B cell (primary cell): ENCODE measurements around the gene ELMO1. TPM values are rescaled to one million over a fixed set of nuclear protein-coding genes. Genes with fewer than 3 reads are reported as not detected.

ENCODE experiments used
- ATAC-seq: fragments of 200-7000 bp; cut with Tn5 transposase; one replicate; pipeline ENCODE4 v1.10.0; 2021; ENCODE audit warnings: low read depth, mild to moderate bottlenecking, moderate number of reproducible peaks, moderate library complexity
- CTCF ChIA-PET: fragments of 350-600 bp; sonication (Branson Sonifier 250); formaldehyde crosslinking; loops from one replicate; lab custom pipeline; 2021; ENCODE audit warnings: antibody characterized with exemption, inconsistent platforms; lab: Charles Lee
- POLR2A ChIA-PET: fragments of 350-600 bp; sonication (Branson Sonifier 250); formaldehyde crosslinking; loops from one replicate; lab custom pipeline; 2021; ENCODE audit warnings: antibody characterized with exemption; lab: Charles Lee
- DNase-seq: peaks from one replicate; pipeline ENCODE4 v3.0.0; 2013
- H2AFZ ChIP-seq: 2 replicates; pipeline ENCODE4 v1.6.1; 2012; ENCODE audit warnings: mild to moderate bottlenecking, low read depth, low read length; ENCODE audit not compliant: insufficient read depth, poor library complexity, severe bottlenecking
- H3K27ac ChIP-seq, 2 donors: 1 replicate in 1 of 2; 2 replicates in 1 of 2; pipeline ENCODE4 v1.5.1; 2012 to 2013; ENCODE audit warnings: low read length in 2 of 2, mild to moderate bottlenecking in 2 of 2, moderate library complexity in 1 of 2
- H3K27me3 ChIP-seq, 4 experiments: fragments of 200-600 bp in 1 of 4; sonication (generic) in 1 of 4; replicated peaks in 1 of 4; 1 replicate in 2 of 4; 2 replicates in 2 of 4; pipeline versions ENCODE4 v1.6.1 to v1.7.0; 2013 to 2016; ENCODE audit warnings: low read length in 3 of 4, mild to moderate bottlenecking in 2 of 4, mixed read lengths in 1 of 4, moderate library complexity in 1 of 4; ENCODE audit not compliant: insufficient read depth in 4 of 4, control insufficient read depth in 3 of 4; ENCODE audit errors: control extremely low read depth in 1 of 4
- H3K36me3 ChIP-seq, 2 experiments: replicated peaks in 1 of 2; 1 replicate in 1 of 2; 2 replicates in 1 of 2; pipeline versions ENCODE4 v1.6.1 to v1.7.1; 2013; ENCODE audit warnings: low read length in 1 of 2; ENCODE audit not compliant: insufficient read depth in 2 of 2, control insufficient read depth in 1 of 2; ENCODE audit errors: control extremely low read depth in 1 of 2, extremely low read depth in 1 of 2
- H3K4me1 ChIP-seq, 2 donors: fragments of 200-600 bp in 1 of 2; sonication (generic) in 1 of 2; 1 replicate in 1 of 2; 2 replicates in 1 of 2; pipeline versions ENCODE4 v1.5.1 to v1.6.1; 2013 to 2017; ENCODE audit warnings: low read length in 2 of 2; ENCODE audit not compliant: control insufficient read depth in 2 of 2, insufficient read depth in 2 of 2
- H3K4me2 ChIP-seq: replicated peaks from 2 replicates; pipeline ENCODE3; 2012; ENCODE audit warnings: mild to moderate bottlenecking, low read depth, low read length; ENCODE audit not compliant: poor library complexity, severe bottlenecking
- H3K4me3 ChIP-seq, 5 experiments: fragments of 200-600 bp in 1 of 5; sonication (generic) in 1 of 5; 1 replicate in 3 of 5; 2 replicates in 2 of 5; pipeline versions ENCODE4 v1.5.1 to v1.7.0; 2011 to 2016; ENCODE audit warnings: low read length in 4 of 5, mild to moderate bottlenecking in 4 of 5, low read depth in 2 of 5, control low read depth in 1 of 5, moderate library complexity in 1 of 5; ENCODE audit not compliant: insufficient read depth in 1 of 5; ENCODE audit errors: control extremely low read depth in 1 of 5, extremely low read depth in 1 of 5
- H3K79me2 ChIP-seq: fragments of 200-600 bp; sonication (generic); one replicate; pipeline ENCODE4 v1.6.0; 2016; ENCODE audit warnings: low read length; ENCODE audit not compliant: control insufficient read depth, insufficient read depth
- H3K9ac ChIP-seq: fragments of 200-600 bp; sonication (generic); 2 replicates; pipeline ENCODE4 v1.6.1; 2017; ENCODE audit warnings: mild to moderate bottlenecking, low read length, moderate library complexity
- H3K9me3 ChIP-seq, 3 donors: one replicate each; pipeline versions ENCODE4 v1.6.1 to v1.7.1; 2013; ENCODE audit warnings: low read length in 2 of 3; ENCODE audit not compliant: control insufficient read depth in 2 of 3, insufficient read depth in 1 of 3; ENCODE audit errors: control extremely low read depth in 1 of 3
- H4K20me1 ChIP-seq: 2 replicates; pipeline ENCODE4 v1.6.0; 2012; ENCODE audit warnings: mild to moderate bottlenecking, low read length; ENCODE audit not compliant: insufficient read depth, control insufficient read depth, poor library complexity, severe bottlenecking
- H3K27ac Mint-ChIP-seq: one replicate; pipeline ENCODE4 v1.8.0; 2021; ENCODE audit warnings: mixed read lengths
- H3K27me3 Mint-ChIP-seq: one replicate; pipeline ENCODE4 v1.8.0; 2021; ENCODE audit warnings: mixed read lengths
- H3K4me1 Mint-ChIP-seq: one replicate; pipeline ENCODE4 v1.8.0; 2021; ENCODE audit warnings: mixed read lengths
- H3K4me3 Mint-ChIP-seq: one replicate; pipeline ENCODE4 v1.8.0; 2021; ENCODE audit warnings: mixed read lengths
- H3K9me3 Mint-ChIP-seq: one replicate; pipeline ENCODE4 v1.8.0; 2022; ENCODE audit warnings: mixed read lengths; ENCODE audit not compliant: insufficient read depth
- CTCF ChIP-seq: fragments of 200-600 bp; IDR thresholded peaks from one replicate; pipeline ENCODE4 v1.8.0; 2022; ENCODE audit warnings: antibody characterized with exemption, mild to moderate bottlenecking
- EZH2 ChIP-seq: IDR thresholded peaks from 2 replicates; pipeline ENCODE4 v1.6.1; 2012; ENCODE audit warnings: borderline replicate concordance, low read depth, mild to moderate bottlenecking, moderate library complexity, low read length; ENCODE audit not compliant: insufficient read depth, poor library complexity, severe bottlenecking
- WGBS: methylation state at CpG from one replicate; pipeline ENCODE4 v1.1.5; 2013; ENCODE audit warnings: missing lambda C conversion rate; ENCODE audit not compliant: insufficient coverage; 5-methylcytosine and 5-hydroxymethylcytosine counted together
- intact Hi-C: fragments of 100-400 bp; cut with micrococcal nuclease; formaldehyde crosslinking; loops from one replicate; pipeline ENCODE4 v1.10.0; 2022
- polyA plus RNA-seq: library from polyadenylated mRNA; depleted of rRNA; stranded (reverse); fragments of >200 nt; gene quantifications from 2 replicates; pipeline ENCODE4 v1.2.3, GENCODE V29; 2012
- total RNA-seq, 2 donors: library from RNA; stranded (reverse); fragments of 120-200 nt in 1 of 2; gene quantifications; 1 replicate in 1 of 2; 2 replicates in 1 of 2; pipeline versions ENCODE4 v1.2.3 to v1.2.4, GENCODE V29; 2013 to 2022

Gene ELMO1
- total and polyA plus RNA-seq, 2 donors (not counting 1 experiment from before 2014, with no cell fraction given): 44.7 to 177 TPM

- intact Hi-C loops: no loop called here
- POLR2A ChIA-PET: no interaction called here
- Histone ChIP-seq H3K4me3 (no peak overlapping the region), H3K27ac (no peak overlapping the region), H2AFZ (no peak overlapping the region), H3K36me3 (peaks cover 0 to 3% of the 10 kb centered on the region in 2 experiments), H3K9me3 (no peaks in the 10 kb centered on the region), H3K4me1 (no peaks in the 10 kb centered on the region), H4K20me1 (peaks cover 2% of the 10 kb centered on the region), H3K9ac (no peak overlapping the region), H3K27me3 (no peaks in the 10 kb centered on the region), H3K4me2 (no peak overlapping the region), H3K79me2 (no peaks in the 10 kb centered on the region)
- ATAC-seq (no peak), DNase-seq (no peak)
- TF ChIP-seq CTCF (no peak), EZH2 (no peak)
- no peak overlapping the region for H3K27ac Mint-ChIP-seq
- H3K9me3 Mint-ChIP-seq: no peaks in the 10 kb centered on the region
- CTCF ChIA-PET: no interaction called here
- no peak overlapping the region for H3K4me3 Mint-ChIP-seq
- H3K27me3 Mint-ChIP-seq: no peaks in the 10 kb centered on the region
- 67% methylated on average over 5 of the region's 5 CpGs for WGBS
- peaks cover 17% of the 10 kb centered on the region for H3K4me1 Mint-ChIP-seq
These were observed 365.2 kb downstream of the ELMO1 start for GRCh38 chr7:37083311-37084096.

GRCh38 chr7:37081436-37081835 lies 367.2 kb downstream of the ELMO1 start:
- ChIA-PET CTCF (no interaction called here), POLR2A (no interaction called here)
- H2AFZ ChIP-seq: no peak overlapping the region
- no peaks in the 10 kb centered on the region for H3K4me1 ChIP-seq
- H3K27ac ChIP-seq: no peak overlapping the region
- H3K4me3 ChIP-seq: no peak overlapping the region
- no peak overlapping the region for H3K27ac Mint-ChIP-seq
- ATAC-seq (no peak), DNase-seq (peak; percentile 16)
- intact Hi-C loops: no loop called here
- TF ChIP-seq CTCF (no peak), EZH2 (no peak)
- peaks cover 17% of the 10 kb centered on the region for H3K4me1 Mint-ChIP-seq
- H3K9ac ChIP-seq: no peak overlapping the region
- no peaks in the 10 kb centered on the region for H3K27me3 ChIP-seq
- peaks cover 2 to 10% of the 10 kb centered on the region in 2 experiments for H3K36me3 ChIP-seq
- H3K9me3 Mint-ChIP-seq: no peaks in the 10 kb centered on the region
- no peaks in the 10 kb centered on the region for H3K9me3 ChIP-seq
- no peaks in the 10 kb centered on the region for H3K27me3 Mint-ChIP-seq
- no peak overlapping the region for H3K4me2 ChIP-seq
- no peaks in the 10 kb centered on the region for H4K20me1 ChIP-seq
- no peaks in the 10 kb centered on the region for H3K79me2 ChIP-seq
- 10% methylated on average over 2 of the region's 4 CpGs for WGBS
- no peak overlapping the region for H3K4me3 Mint-ChIP-seq
